ENCODE results near the gene TMEM175.
"Not testable (repeated sequence)": the region's sequence is repeated elsewhere in the genome, so short reads cannot be mapped to it uniquely, and the experiment has no call there.

Gene TMEM175

DNA sequence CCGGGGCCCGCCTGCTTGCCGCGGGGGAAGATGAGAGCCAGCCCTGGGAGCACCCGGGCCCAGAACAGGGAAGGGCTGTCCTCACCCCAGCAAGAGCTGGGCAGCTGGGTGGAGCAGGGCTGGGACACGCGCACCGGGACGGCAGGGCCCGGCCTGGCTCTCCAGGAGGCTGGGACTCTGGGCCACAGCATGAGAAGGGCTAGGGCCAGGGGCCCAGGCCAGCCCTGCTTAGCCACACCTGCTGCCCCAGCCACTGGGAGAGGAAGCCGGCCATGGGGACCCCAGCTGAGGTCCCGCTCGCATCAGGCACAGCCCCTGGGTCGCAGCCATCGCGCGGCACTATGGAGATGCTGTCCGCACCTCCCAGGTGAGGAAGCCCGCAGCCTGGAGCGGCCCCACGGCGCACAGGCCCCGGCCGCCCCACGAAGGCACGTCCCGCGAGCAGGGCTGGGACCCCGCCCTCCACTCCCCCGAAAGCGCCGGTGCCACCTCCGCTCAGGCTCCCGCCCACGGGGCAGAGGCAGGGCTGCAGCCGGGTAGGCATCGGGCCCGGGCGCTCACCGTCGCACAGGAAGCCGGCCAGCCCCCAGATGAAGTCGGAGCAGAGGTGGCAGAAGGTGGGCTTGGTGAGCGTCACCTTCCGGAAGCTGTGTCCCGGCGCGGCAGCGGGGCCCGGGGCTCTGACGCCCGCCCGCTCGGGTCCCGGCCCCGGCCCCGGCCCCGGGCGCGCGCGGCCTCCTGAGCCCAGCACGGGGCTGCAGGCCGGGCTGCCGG lies 40.6 kb downstream of the TMEM175 start:
- DNase-seq = no peak

- peak; percentile 47 for DNase-seq
Observed at GRCh38 chr4:973431-974397, 41.5 kb downstream of the TMEM175 start, which contains the start of gene DGKQ. Gene DGKQ, minus strand, starts transcription at chr4:973569. Its CDS starts 87 bp downstream, at chr4:973482.

GRCh38 chr4:974668-975067 lies 42.4 kb downstream of the TMEM175 start:
- DNase-seq = no peak

GRCh38 chr4:976016-976415 lies 43.8 kb downstream of the TMEM175 start:
- DNase-seq = not testable (repeated sequence)

DNA sequence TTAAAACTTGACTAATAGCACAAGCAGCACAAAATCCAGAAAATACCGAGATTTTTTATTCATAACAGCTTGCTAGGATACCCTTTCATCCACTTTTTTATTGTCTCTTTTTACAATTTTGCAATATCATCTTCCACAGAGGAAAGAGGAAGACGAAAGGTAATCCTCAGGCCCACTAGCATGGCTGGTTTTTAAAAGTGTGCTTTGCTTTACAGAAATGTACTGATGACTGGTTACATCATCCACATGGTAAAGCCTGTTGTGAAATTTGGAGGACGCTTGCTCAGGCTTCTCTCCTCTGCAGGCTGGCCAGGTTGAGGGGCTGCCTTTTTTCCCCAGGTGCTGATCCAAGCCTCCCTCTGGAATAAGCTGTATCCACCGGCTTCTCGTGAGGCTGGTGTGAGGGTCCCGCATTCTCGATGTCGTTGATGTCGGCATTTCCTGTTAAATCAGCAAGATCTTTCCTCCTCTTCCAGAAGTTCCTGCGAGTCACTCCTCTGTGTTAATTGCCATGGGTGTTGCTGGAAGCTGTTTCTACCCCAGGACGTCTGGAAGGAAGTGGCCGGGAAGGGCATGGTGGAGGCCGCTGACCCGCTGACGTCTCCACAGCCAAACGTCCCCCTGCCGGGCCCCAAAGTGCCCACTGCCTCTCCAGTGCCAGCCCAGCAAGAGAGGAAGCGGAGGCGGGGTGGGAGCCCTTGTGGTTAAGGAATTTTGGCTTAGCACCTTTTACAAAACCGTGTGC lies 46.9 kb downstream of the TMEM175 start:
- no peak for DNase-seq

DNA sequence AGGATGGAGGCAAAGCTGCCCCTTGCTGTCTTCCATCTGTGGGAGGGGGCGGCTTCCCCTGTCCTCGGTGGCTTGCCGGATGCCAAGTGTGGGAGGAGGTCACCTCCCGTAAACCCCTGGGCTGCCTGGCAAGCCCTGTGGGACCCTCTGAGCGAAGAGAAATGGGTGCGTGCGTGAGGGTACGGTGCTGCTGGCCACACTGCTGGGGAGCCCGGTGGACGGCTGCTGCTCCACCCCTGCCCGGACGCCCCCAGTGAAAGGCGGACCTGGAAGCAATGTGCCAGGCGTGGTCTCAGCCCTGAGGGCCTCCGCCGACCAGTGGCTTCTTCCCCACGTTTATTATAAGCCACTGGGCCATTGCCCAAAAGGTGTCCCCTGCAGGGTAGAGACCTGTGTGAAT lies 50.0 kb downstream of the TMEM175 start:
- no peak for DNase-seq

DNA sequence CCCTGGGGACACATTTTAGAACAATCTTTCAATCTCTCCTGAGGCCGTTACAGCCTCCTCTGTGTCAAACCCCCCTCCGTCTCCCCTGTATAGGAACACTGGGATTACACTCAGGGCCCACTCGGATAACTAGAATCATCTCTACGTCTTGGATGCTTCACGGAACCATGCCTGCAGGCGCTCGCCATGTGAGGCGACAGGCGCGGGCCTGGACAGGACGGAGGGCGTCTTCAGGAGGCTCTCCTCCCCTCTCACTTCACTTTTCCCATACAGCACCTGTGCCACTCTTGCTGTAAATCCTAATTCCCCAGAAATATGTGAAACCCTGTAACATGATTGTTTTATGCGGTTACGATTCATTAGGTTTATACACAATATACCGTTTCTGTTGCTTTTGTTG lies 50.6 kb downstream of the TMEM175 start:
- no peak for DNase-seq

- DNase-seq = no peak
Observed at GRCh38 chr4:984336-985054, 52.2 kb downstream of the TMEM175 start.

- no peak for DNase-seq
Observed at GRCh38 chr4:985123-985830, 53.0 kb downstream of the TMEM175 start.

DNA sequence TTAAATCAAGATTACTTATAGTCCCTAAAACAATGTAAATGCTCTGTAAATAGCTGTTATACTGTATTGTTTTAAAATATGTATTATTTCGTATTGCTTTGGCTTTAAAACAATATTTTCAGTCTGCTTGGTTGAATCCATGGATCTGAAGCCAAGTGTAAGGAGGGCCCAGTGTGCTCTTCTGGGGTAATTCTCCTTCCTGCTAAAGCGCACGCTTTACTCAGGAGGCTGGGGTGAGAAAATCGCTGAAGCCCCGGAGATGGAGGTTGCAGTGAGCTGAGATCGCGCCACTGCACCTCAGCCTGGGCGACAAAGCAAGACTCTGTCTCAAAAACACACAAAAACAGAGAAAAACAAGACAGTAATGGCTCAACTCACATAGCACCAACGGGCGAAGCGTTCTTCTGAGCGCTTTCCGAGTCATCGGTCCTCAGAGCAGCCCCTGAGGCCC lies 54.2 kb downstream of the TMEM175 start:
- no peak for DNase-seq

DNA sequence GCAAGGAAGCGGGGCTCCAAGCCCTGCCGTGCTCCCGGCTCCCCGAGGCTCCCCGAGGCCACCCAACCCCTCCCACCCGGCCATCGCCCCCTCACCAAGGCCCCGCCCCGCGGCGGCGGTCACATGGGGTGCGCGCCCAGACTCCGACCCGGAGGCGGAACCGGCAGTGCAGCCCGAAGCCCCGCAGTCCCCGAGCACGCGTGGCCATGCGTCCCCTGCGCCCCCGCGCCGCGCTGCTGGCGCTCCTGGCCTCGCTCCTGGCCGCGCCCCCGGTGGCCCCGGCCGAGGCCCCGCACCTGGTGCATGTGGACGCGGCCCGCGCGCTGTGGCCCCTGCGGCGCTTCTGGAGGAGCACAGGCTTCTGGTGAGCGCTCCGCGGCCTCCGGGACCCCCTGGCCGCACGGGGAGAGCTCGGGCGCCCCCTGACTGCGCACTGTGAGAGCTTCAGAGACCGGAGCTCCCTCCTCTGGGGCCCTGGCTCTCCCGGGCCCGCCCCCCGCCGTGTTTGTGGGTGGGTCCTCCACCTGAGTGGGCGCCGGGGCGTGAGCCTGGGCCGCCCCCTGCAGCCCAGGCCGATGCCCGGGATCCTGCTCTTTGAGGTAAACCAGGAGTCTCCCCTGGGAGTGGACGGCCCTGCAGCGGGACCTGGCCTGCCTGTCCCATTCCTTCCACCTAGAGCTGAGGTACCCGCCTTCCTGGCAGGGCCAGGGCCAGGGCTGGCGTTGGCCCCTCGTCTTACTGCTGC lies 54.8 kb downstream of the TMEM175 start, which contains the start of gene IDUA:
IDUA (plus strand) TSS at position 166 of the 745 bp plus-strand sequence; CDS start at position 207, 41 bp downstream.
- DNase-seq = peak; percentile 62

- no peak for DNase-seq
Observed at GRCh38 chr4:987624-988513, 55.6 kb downstream of the TMEM175 start.

DNA sequence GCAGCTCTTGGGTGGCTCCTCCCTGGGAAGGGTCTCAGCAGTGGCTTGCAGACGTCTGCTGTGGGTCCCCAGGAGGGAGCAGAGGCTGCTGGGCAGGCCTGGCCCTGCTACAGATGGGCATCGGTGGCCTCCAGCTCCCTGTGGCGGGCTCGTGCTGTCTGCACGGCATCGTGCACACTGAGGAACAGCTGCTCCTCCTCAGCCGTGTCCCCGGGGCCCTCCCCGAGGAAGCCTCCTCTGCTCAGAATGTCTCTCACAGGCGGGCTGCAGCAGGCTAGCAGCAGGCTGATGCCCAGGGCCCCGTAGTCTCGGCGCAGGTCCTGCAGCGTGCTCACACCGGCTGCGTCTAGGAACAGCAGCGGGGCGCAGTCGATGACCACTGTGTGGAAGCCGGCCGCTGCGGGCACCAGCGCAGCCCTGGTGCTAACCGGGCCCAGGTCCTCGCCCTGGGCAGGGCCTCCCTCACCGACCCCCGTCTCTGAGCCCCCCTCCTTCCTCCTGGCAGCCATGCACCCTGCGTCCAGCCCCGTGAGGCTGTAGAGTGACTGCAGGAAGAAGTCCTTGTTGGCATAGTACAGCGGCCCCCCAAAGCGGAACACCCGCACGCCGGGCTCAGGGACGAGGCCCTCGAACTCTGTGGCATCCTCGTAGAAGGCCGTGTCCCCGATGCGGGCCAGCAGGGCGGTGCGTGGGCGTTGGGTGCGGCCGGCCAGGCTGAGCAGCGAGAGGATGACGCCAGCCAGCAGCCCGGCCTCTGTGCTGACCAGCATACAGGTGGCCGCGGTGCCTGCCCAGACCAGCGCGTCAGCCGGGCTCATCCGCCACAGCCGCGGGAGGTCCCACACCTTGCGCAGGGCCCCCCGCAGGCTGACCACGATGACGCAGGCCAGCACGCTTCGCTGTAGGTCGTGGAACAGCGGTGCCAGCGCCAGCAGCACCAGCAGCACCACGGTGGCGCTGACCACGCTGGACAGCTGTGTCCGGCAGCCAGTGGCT lies 56.8 kb downstream of the TMEM175 start:
- DNase-seq = no peak

- DNase-seq = no peak
Observed at GRCh38 chr4:989722-990471, 57.6 kb downstream of the TMEM175 start.

GRCh38 chr4:990746-991367 lies 58.6 kb downstream of the TMEM175 start:
- no peak for DNase-seq

DNA sequence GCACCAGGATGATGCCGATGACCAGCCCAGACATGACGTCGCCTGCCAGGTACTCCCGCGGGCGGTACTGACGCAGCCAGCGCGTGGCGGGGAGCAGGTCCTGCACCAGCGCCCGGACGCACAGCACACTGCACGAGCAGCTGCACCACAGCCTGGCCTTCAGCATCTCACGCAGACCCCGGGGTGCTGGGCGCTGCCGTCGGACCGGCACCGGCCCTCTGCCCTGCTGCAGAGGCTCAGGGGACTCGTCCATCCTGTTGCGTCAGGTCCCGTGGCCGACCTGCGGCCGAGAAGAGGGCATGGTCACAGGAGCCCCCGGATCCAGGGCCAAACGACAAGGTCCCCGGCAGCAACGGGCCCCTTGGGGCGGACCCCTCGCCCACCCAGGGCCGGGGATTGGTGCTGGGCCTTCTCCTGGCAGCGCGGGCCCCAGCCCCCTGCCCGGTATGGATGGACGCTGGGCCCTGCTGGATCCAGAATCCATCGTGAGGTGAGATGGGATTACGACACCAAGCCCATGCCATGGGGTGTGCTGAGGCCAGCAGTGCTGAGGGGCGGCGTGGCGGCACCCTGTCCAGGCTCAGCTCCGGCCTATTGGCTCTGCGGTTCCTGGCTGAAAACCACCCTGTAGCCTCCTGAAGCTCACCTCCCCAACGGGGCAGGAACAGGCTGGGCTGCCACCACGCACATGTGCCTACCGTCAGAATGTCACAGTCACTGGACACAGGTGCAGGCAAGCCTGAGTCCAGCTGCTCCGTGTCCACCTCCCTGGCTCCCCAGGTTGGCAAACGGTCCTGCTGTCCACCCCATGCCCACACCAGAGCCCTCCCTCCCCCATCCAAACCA lies 59.4 kb downstream of the TMEM175 start:
- no peak for DNase-seq
